GM21526 (cell line): ENCODE data around the gene PROKR1.
"Not testable (repeated sequence)": the region's sequence is repeated elsewhere in the genome, so short reads cannot be mapped to it uniquely, and the experiment has no call there.

Experiments
- ATAC-seq: cut with Tn5 transposase; IDR thresholded peaks from one replicate; pipeline ENCODE4 v1.9.1; 2021; ENCODE audit warnings: moderate library complexity; ENCODE audit not compliant: unreplicated experiment, low FRiP score

PROKR1 gene

DNA sequence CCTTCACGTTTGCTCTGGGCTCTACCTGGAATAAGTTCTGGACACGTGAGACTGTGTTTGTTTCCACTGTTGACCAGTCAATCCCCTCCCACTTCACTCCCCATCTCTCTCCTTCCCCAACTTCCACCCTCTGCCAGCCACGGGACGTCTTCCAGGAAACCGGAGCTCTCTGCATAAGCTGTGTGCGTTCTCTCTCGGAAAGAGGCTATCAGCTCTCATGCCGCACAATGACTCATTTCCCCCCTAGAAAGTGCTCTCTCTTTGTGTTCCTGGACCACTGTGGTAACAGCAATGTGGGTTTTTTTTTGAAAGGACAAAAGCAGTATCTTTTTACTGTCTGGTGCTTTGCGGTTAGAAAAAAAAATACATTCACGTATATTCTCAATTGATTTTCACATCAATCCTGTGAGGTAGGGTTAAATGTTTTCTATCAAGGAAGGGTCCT, 10.2 kb downstream of the PROKR1 start:
- peak; percentile 74 for ATAC-seq

DNA sequence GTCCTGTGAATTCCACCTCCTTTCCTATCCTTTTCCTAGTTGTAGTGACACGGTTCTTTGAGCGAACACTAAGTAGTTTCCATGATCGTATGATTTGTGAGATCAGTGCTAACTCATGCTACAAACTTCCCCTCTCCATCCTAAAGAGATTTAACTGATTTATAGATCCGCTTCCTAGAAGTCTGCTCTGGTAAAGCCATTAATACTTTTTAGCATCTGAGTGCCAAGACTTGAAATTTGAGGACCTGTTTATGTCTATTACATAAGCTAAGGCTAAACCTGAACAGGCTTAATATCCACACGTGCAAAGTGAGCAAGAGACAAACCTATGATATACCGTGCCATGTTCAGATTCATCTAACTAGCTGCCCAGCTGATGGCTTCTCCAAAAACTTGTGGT, 14.9 kb downstream of the PROKR1 start:
- ATAC-seq: no peak

DNA sequence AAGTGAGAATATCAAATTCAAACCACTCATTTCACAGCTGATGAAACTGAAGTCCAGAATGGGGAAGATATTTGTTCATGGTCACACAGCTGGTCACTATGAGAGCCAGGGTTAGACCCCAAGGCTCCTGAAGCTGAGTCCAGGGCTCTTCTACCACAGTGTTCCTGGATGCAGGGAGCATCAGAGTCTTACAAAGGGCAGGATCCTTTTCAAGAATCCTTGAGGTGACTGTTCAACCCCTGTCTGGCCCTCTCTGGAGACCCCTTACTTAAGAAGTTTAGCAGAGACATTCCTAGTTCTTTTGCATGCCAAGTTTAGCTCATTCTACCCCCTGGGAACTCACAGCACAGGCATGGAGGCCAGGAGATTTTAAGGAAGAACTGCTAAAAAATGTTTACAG, 15.7 kb downstream of the PROKR1 start:
- ATAC-seq: no peak

GRCh38 chr2:68660658-68661057, 17.3 kb downstream of the PROKR1 start:
- ATAC-seq: no peak

DNA sequence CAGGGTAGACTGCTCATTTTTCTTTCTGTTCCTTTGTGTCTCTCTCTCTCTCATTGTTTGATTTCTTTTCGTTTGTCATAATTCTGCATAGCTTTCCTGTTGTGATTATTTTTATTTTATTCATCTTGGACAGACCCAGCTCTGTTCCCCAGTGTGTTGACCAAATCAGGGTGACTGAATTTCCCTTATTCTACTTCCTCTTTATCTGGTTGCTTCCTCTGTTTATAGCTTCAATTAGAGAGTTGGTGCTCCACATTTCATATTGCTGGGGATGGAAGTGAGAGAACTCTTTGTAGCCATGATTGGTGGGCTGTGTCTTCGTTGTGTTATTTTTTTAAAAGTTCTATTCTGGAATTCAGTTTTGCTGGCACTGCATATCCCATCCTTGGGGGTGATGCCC, 19.1 kb downstream of the PROKR1 start:
- no peak for ATAC-seq

- ATAC-seq: no peak
Measured at GRCh38 chr2:68663371-68664156, 20.2 kb downstream of the PROKR1 start.

DNA sequence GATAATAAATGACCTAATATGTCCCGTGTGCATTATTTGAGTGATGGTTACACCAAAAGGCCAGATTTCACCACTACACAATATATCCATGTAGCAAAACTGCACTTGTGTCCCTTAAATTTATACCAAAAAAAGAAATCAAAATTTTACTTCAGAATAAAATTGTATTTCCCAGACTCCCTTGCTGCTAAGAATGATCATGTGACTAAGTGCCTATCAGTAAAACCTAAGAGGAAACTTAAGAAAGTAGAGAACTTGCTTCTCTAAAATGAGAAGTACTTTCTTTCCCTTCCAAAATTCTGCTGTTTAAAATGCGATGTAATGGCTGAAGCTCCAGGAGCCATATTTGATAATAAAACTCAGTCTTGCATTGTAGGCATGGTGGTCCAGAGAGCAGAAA, 24.0 kb downstream of the PROKR1 start:
- ATAC-seq: no peak

DNA sequence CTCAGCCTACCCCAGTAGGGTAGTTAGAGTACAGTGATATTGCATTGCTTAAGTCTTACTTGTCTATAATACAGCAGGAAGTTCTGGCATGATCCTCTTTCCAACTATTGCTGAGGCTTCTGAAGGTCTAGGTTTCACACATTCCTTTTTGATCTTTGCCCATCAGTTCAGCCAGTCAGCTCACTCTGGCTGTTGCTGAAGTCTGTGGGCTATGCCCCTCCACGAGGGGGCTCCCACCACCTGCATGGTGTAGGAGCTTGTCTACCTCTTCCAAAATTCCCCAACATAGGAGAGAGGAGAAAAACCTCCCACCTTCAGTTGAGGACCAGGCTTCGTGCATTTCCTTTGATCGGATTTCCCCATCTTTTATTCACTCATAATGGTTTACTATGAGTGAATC, 26.3 kb downstream of the PROKR1 start:
- ATAC-seq: no peak

DNA sequence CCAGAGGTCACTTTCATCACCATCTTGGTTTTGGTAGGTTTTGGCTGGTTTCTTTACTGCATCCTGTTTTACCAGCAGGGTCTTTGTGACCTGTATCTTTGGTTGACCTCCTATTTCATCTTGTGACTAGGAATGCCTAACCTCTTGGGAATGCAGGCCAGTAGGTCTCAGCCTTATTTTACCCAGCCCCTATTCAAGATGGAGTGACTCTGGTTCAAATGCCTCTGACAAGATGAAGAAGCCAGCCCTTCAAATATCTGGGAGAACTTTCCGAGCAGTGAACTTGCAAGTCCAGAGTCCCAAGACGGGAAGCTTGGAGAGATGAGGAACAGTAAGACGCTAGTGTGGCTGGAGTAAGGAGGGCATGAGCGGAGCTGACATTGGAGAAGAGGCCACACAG, 28.6 kb downstream of the PROKR1 start:
- ATAC-seq: no peak

DNA sequence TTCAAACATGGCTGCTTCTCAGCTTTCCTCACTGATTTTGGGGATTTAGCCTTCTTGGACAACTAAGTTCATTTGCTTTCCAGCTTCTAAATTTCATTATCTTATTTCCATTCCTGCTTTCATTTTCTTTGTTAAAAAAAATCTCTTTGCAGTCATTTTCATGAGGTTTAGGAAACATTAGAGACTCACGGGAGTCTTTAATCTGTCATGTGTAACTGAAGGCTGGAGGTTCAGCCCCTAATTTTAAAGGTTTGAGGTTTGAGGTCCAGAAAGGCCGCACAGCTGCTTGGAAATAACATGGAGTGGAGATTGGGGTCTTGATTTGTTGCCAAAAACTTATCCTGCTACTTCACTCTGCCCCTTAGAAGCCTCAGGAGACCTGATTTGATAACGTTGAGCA, 30.3 kb downstream of the PROKR1 start:
- no peak for ATAC-seq

DNA sequence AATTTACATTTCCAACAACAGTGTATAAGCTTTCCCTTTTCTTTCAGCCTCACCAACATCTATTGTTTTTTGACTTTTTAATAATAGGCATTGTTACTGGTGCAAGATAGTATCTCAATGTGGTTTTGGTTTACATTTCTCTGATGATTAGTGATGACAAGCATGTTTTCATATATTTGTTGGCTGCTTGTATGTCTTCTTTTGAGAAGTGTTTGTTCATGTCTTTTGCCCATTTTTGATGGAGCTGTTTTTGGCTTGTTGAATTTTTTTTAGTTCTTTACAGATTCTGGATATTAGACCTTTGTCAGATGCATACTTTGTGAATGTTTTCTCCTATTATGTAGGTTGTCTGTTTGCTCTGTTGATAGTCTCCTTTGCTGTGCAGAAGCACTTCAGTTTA, 32.1 kb downstream of the PROKR1 start:
- no peak for ATAC-seq

DNA sequence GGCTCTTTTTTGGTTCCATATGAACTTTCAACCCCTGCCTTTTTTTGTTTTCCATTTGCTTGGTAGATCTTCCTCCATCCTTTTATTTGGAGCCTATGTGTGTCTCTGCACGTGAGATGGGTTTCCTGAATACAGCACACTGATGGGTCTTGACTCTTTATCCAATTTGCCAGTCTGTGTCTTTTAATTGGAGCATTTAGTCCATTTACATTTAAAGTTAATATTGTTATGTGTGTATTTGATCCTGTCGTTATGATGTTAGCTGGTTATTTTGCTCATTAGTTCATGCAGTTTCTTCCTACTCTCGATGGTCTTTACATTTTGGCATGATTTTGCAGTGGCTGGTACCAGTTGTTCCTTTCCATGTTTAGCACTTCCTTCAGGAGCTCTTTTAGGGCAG, 34.5 kb downstream of the PROKR1 start:
- ATAC-seq: not testable (repeated sequence)

DNA sequence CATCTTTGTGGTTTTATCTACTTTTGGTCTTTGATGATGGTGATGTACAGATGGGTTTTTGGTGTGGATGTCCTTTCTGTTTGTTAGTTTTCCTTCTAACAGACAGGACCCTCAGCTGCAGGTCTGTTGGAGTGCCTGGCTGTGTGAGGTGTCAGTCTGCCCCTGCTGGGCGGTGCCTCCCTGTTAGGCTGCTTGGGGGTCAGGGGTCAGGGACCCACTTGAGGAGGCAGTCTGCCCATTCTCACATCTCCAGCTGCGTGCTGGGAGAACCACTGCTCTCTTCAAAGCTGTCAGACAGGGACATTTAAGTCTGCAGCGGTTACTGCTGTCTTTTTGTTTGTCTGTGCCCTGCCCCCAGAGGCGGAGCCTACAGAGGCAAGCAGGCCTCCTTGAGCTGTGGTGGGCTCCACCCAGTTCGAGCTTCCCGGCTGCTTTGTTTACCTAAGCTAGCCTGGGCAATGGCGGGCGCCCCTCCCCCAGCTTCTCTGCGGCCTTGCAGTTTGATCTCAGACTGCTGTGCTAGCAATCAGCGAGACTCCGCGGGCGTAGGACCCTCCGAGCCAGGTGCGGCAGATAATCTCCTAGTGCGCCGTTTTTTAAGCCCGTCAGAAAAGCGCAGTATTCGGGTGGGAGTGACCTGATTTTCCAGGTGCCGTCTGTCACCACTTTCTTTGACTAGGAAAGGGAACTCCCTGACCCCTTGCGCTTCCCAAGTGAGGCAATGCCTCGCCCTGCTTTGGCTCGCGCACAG, 36.0 kb downstream of the PROKR1 start:
- not testable (repeated sequence) for ATAC-seq

DNA sequence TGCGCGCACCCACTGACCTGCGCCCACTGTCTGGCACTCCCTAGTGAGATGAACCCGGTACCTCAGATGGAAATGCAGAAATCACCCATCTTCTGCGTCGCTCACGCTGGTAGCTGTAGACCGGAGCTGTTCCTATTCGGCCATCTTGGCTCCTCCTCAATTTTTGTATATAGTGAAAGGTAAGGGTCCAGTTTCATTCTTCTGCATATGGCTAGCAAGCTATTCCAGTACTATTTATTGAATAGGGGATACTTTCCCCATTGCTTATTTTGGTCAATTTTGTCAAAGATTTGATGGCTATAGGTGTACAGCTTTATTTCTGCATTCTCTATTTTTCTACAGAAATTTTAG, 36.5 kb downstream of the PROKR1 start:
- ATAC-seq: not testable (repeated sequence)

DNA sequence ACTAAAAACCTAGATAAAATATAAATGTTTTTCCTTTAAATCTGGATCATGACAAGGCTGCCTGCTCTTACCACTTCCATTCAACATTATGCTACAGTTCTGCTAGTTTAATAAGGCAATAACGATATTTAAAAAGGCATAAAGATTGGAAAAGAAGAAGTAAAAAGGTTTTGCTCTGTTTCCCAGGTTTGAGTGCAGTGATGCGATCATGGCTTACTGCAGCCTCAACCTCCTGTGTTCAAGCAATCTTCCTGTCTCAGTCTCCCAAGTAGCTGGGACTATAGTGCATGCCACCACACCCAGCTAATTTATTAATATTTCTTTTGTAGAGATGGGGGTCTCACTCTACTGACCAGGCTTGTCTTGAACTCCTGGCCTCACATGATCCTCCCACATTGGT, 40.8 kb downstream of the PROKR1 start:
- ATAC-seq: no peak

GRCh38 chr2:68686178-68686577, 42.8 kb downstream of the PROKR1 start:
- no peak for ATAC-seq

GRCh38 chr2:68687018-68687417, 43.6 kb downstream of the PROKR1 start:
- no peak for ATAC-seq

GRCh38 chr2:68689553-68690537, 46.5 kb downstream of the PROKR1 start:
- peak; percentile 90 for ATAC-seq

DNA sequence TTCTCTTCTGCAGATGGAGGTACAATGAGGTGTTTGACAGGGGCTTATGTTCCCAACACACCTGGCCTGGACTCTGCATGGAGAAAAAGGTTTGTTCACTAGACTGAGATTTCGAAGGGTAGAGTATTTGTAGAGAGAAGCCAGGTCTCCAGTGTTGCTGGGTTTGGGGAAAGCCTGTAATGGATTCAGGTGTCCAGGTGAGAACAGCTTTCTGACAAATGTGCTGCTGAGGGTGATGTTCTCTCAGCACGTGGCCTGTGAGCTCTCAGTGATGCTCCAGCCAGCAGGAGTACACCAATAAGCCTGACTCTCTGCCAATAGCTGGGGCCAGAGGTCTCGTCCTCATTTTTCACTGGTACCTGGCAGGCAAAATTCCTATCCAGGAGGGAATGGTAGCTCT, 47.5 kb downstream of the PROKR1 start:
- no peak for ATAC-seq

DNA sequence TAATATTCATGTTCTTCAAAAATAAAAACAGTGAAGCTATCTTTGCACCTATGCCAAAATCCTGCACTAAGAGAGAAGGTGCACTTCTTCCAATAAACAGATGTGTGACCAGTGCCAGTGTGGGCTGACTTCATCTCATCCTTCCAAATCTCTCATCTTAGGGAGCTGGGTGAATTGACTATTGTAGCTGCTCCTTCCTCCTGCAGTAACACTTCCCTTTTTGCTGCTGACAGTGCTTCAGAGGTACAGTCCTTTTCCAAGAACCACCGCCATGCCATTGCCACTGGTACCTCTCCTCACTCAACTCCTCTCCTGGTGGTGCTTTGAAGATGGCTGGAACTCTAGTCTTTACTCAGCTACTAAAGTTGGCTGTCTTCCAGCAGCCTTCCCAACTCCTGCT, 49.1 kb downstream of the PROKR1 start:
- ATAC-seq: no peak

DNA sequence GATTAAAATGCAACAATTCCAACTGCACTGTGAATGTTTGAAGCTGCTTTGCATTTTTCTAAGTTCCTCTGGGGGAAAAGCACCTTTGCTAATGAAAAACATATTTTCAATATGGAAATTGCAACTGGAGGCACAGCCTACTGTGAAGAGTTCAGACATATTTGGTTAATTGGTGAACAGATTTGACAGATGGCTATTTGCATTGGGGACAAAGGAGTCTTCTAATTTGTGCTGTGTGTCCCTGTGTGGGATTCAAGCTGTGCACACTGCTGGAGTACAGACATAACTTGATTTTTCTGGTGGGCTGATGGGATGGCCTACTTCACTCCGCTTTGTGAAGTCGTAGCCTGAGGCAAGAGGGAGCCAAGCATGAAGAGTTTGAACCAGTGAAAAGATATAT, 50.6 kb downstream of the PROKR1 start:
- ATAC-seq: no peak
